Measurements from ENCODE around the gene KCNAB2.

GRCh38 chr1:6128276-6129081, 82.8 kb downstream of the KCNAB2 start:
- no peak for TF ChIP-seq EZH2 (IDR thresholded peaks at IDR 0.05; ENCODE audit: insufficient read depth, poor library complexity, severe bottlenecking)
- TF ChIP-seq EZH2phosphoT487 (IDR thresholded peaks at IDR 0.05; ENCODE audit: insufficient read depth, low read depth): no peak

All from GM23248 (cell line).